ENCODE results near the gene ZIC4. TPM values are rescaled to one million over a fixed set of nuclear protein-coding genes. Genes with fewer than 3 reads are reported as not detected.

ZIC4 gene
- total RNA-seq, 1 donor from 2014 or later: 40.2 TPM

- Mint-ChIP-seq H3K27me3 (peaks cover 98% of the 10 kb centered on the region), H3K4me1 (ENCODE audit: unreplicated experiment) (peaks cover 39% of the 10 kb centered on the region), H3K9me3 (no peaks in the 10 kb centered on the region), H3K27ac (peak overlapping the region; percentile 76), H3K4me3 (peak overlapping the region; percentile 89), H3K36me3 (peaks cover 14% of the 10 kb centered on the region)
- no peak for DNase-seq (ENCODE audit: extremely low spot score, unreplicated experiment)
- no peak for TF ChIP-seq CTCF (conservative IDR thresholded peaks at IDR 0.05)
Observed at GRCh38 chr3:147390589-147391569, 15.5 kb downstream of the ZIC4 start.

- Mint-ChIP-seq H3K4me3 (peak overlapping the region; percentile 78), H3K9me3 (no peaks in the 10 kb centered on the region), H3K36me3 (peaks cover 8% of the 10 kb centered on the region), H3K27me3 (peaks cover 98% of the 10 kb centered on the region), H3K4me1 (ENCODE audit: unreplicated experiment) (peaks cover 44% of the 10 kb centered on the region), H3K27ac (peak overlapping the region; percentile 87)
- no peak for TF ChIP-seq CTCF (conservative IDR thresholded peaks at IDR 0.05)
- DNase-seq (ENCODE audit: extremely low spot score, unreplicated experiment): no peak
Observed at GRCh38 chr3:147389717-147390116, 16.6 kb downstream of the ZIC4 start.

- H3K27me3 Mint-ChIP-seq: peaks cover 98% of the 10 kb centered on the region
- TF ChIP-seq CTCF (conservative IDR thresholded peaks at IDR 0.05): no peak
- peak overlapping the region; percentile 87 for H3K27ac Mint-ChIP-seq
- H3K4me1 Mint-ChIP-seq (ENCODE audit: unreplicated experiment): peaks cover 44% of the 10 kb centered on the region
- H3K36me3 Mint-ChIP-seq: peaks cover 8% of the 10 kb centered on the region
- peak overlapping the region; percentile 78 for H3K4me3 Mint-ChIP-seq
- no peaks in the 10 kb centered on the region for H3K9me3 Mint-ChIP-seq
- no peak for DNase-seq (ENCODE audit: extremely low spot score, unreplicated experiment)
Observed at GRCh38 chr3:147388700-147389580, 17.4 kb downstream of the ZIC4 start.

GRCh38 chr3:147387885-147388699 lies 18.3 kb downstream of the ZIC4 start:
- no peak for TF ChIP-seq CTCF (conservative IDR thresholded peaks at IDR 0.05)
- H3K4me3 Mint-ChIP-seq: peak overlapping the region; percentile 78
- DNase-seq (ENCODE audit: extremely low spot score, unreplicated experiment): no peak
- peak overlapping the region; percentile 87 for H3K27ac Mint-ChIP-seq
- no peaks in the 10 kb centered on the region for H3K9me3 Mint-ChIP-seq
- peaks cover 44% of the 10 kb centered on the region for H3K4me1 Mint-ChIP-seq (ENCODE audit: unreplicated experiment)
- H3K27me3 Mint-ChIP-seq: peaks cover 99% of the 10 kb centered on the region
- H3K36me3 Mint-ChIP-seq: peaks cover 8% of the 10 kb centered on the region
